Activated naive CD4-positive, alpha-beta T cell treated with anti-CD3 and anti-CD28 coated beads, Interleukin-2, amount 50 U/mL, for 72 hours (primary cell): ENCODE results near the gene SAMM50. TPM values are rescaled to one million over a fixed set of nuclear protein-coding genes. Genes with fewer than 3 reads are reported as not detected.

ENCODE experiments used
- total RNA-seq, 2 donors: library from RNA; stranded (reverse); gene quantifications; one replicate each; pipeline ENCODE4 v1.2.3, GENCODE V29; 2022

Gene SAMM50
- total RNA-seq, 2 donors from 2014 or later = 41.7 to 51.1 TPM

Other genes starting within 250 kb of the SAMM50 start
- under 1 TPM; 0.27 to 0.80 TPM for gene EFCAB6, start 143.1 kb upstream of the SAMM50 start, total RNA-seq
- gene SULT4A1, start 92.9 kb upstream of the SAMM50 start, total RNA-seq = under 1 TPM in 1 of 2 donors, not detected in 1; 0.29 TPM
- not detected for gene PNPLA5, start 63.4 kb upstream of the SAMM50 start, total RNA-seq
- gene PNPLA3, start 31.6 kb upstream of the SAMM50 start, total RNA-seq = under 1 TPM; 0.39 to 0.58 TPM
- 10 to 100 TPM; 21.6 to 73.7 TPM for gene PARVB, start 68.9 kb downstream of the SAMM50 start, total RNA-seq
- 10 to 100 TPM; 55.5 to 85.1 TPM for gene PARVG, start 225.5 kb downstream of the SAMM50 start, total RNA-seq